ENCODE results near the gene TPSAB1. TPM values are rescaled to one million over a fixed set of nuclear protein-coding genes. Genes with fewer than 3 reads are reported as not detected.
A peak's percentile ranks its signal among the peaks of the same experiment; 100 is the strongest.

TPSAB1 gene
- total RNA-seq, 1 experiment from 2014 or later: 22.9 TPM

GRCh38 chr16:1221628-1222552 lies 18.6 kb upstream of the TPSAB1 start:
- peak; percentile 44 for DNase-seq (ENCODE audit: low spot score)
- ChIA-PET POLR2A (ENCODE audit: low non-redundant PET) (no interaction called here), CTCF (no interaction called here)
- Histone ChIP-seq H3K9me3 (ENCODE audit: low read depth, low read length, poor library complexity, severe bottlenecking) (no peaks in the 10 kb centered on the region), H3K27ac (ENCODE audit: low read depth, low read length, poor library complexity, severe bottlenecking) (no peak overlapping the region), H3K4me3 (ENCODE audit: low read depth, low read length, poor library complexity, severe bottlenecking) (no peak overlapping the region), H3K4me1 (ENCODE audit: insufficient read depth, low read length, poor library complexity, severe bottlenecking) (no peaks in the 10 kb centered on the region), H3K27me3 (replicated peaks; ENCODE audit: insufficient read depth, low read depth, low read length, poor library complexity) (no peaks in the 10 kb centered on the region), H3K36me3 (ENCODE audit: insufficient read depth, low read length, poor library complexity, severe bottlenecking) (peaks cover 32% of the 10 kb centered on the region)
- TF ChIP-seq CTCF (conservative IDR thresholded peaks at IDR 0.05; ENCODE audit: low read depth, low read length): no peak
- TF ChIP-seq EZH2 (IDR thresholded peaks at IDR 0.05; ENCODE audit: borderline replicate concordance, low read depth, low read length, poor library complexity, severe bottlenecking): no peak
- no TSS peak for BruUV-seq (replicated peaks)
- intact Hi-C loops (cut with micrococcal nuclease; ENCODE audit: unreplicated experiment): no loop called here

GRCh38 chr16:1222553-1223354 lies 17.8 kb upstream of the TPSAB1 start:
- H3K9me3 ChIP-seq (ENCODE audit: low read depth, low read length, poor library complexity, severe bottlenecking): no peaks in the 10 kb centered on the region
- H3K27ac ChIP-seq (ENCODE audit: low read depth, low read length, poor library complexity, severe bottlenecking): no peak overlapping the region
- no peak overlapping the region for H3K4me3 ChIP-seq (ENCODE audit: low read depth, low read length, poor library complexity, severe bottlenecking)
- TF ChIP-seq CTCF (conservative IDR thresholded peaks at IDR 0.05; ENCODE audit: low read depth, low read length) (no peak), EZH2 (IDR thresholded peaks at IDR 0.05; ENCODE audit: borderline replicate concordance, low read depth, low read length, poor library complexity, severe bottlenecking) (no peak)
- intact Hi-C loops (cut with micrococcal nuclease; ENCODE audit: unreplicated experiment): no loop called here
- no peaks in the 10 kb centered on the region for H3K27me3 ChIP-seq (replicated peaks; ENCODE audit: insufficient read depth, low read depth, low read length, poor library complexity)
- POLR2A ChIA-PET (ENCODE audit: low non-redundant PET): no interaction called here
- no peak for DNase-seq (ENCODE audit: low spot score)
- no TSS peak for BruUV-seq (replicated peaks)
- CTCF ChIA-PET: no interaction called here
- H3K4me1 ChIP-seq (ENCODE audit: insufficient read depth, low read length, poor library complexity, severe bottlenecking): no peaks in the 10 kb centered on the region
- peaks cover 25% of the 10 kb centered on the region for H3K36me3 ChIP-seq (ENCODE audit: insufficient read depth, low read length, poor library complexity, severe bottlenecking)

- no peak overlapping the region for H3K27ac ChIP-seq (ENCODE audit: low read depth, low read length, poor library complexity, severe bottlenecking)
- no peak for DNase-seq (ENCODE audit: low spot score)
- TF ChIP-seq CTCF (conservative IDR thresholded peaks at IDR 0.05; ENCODE audit: low read depth, low read length) (no peak), EZH2 (IDR thresholded peaks at IDR 0.05; ENCODE audit: borderline replicate concordance, low read depth, low read length, poor library complexity, severe bottlenecking) (no peak)
- H3K4me3 ChIP-seq (ENCODE audit: low read depth, low read length, poor library complexity, severe bottlenecking): no peak overlapping the region
- H3K36me3 ChIP-seq (ENCODE audit: insufficient read depth, low read length, poor library complexity, severe bottlenecking): peaks cover 17% of the 10 kb centered on the region
- ChIA-PET CTCF (no interaction called here), POLR2A (ENCODE audit: low non-redundant PET) (no interaction called here)
- intact Hi-C loops (cut with micrococcal nuclease; ENCODE audit: unreplicated experiment): no loop called here
- no peaks in the 10 kb centered on the region for H3K4me1 ChIP-seq (ENCODE audit: insufficient read depth, low read length, poor library complexity, severe bottlenecking)
- no peaks in the 10 kb centered on the region for H3K27me3 ChIP-seq (replicated peaks; ENCODE audit: insufficient read depth, low read depth, low read length, poor library complexity)
- no peaks in the 10 kb centered on the region for H3K9me3 ChIP-seq (ENCODE audit: low read depth, low read length, poor library complexity, severe bottlenecking)
- no TSS peak for BruUV-seq (replicated peaks)
These were observed 16.9 kb upstream of the TPSAB1 start for GRCh38 chr16:1223355-1224214.

Measured in A673 (cell line).